ENCODE results near the gene ACE.

The ACE gene

DNA sequence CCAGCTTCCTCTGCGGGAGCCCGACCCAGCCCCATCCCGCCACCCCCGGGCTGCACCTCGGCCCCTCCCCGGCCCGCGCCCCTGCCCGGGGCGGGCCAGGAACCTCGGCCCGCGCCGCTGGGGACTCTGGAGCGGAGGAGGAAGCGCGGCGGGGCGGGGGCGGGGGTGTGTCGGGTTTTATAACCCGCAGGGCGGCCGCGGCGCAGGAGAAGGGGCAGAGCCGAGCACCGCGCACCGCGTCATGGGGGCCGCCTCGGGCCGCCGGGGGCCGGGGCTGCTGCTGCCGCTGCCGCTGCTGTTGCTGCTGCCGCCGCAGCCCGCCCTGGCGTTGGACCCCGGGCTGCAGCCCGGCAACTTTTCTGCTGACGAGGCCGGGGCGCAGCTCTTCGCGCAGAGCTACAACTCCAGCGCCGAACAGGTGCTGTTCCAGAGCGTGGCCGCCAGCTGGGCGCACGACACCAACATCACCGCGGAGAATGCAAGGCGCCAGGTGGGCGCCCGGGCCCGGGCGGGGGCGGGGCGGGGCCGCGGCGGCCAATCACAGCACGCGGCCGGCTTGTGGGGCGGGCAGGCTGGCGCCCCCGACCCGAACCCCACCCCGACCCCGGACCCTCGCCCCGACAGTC is at the start of gene ACE:
Gene ACE (plus strand): TSS at position 208 of the 626 bp plus-strand sequence. CDS start 34 bp downstream, at position 242.
- no peak for FAIRE-seq
- no peak for DNase-seq (ENCODE audit: extremely low spot score, insufficient read length, low read depth)

DNA sequence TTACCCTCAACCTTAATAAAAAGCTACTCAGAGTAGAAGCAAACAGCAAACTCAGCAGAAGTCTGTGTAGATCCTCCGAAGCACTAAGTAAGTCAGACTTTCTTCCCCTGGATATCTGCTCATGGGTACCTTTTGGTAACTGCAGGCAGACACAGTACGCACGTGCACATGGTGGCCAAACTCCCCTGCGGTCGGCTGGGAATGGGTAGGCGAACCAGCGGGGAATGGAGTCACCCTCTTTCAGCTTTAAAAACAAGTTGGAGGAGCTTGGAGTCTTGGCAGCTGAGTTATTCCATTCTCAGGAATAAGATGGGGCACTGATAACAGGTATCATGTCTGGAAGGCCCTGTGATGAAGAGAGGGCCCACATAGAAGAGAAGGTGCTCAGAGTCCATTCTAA is 47.1 kb upstream of the ACE start:
- no peak for DNase-seq (ENCODE audit: extremely low spot score, insufficient read length, low read depth)
- no peak for FAIRE-seq

DNA sequence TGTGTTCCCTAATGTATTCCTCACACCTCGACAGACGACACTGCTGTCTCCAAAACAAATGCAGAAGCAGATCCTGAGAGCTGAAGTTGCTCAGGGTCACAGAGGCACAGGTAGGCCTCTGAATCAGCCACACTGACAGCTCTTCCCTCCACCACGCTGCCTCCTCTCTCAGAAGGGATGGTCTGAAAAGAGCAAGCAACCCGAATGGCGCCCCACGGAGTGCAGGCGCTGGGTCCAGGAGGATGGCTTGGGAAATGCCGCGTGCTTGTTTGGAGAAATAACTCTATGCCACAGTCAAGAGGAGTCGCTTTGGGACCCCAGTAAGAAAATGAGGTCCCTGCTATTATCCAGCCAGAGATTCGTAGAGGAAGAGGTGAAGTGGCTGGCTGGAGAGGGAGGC is 46.6 kb upstream of the ACE start:
- no peak for FAIRE-seq
- no peak for DNase-seq (ENCODE audit: extremely low spot score, insufficient read length, low read depth)

DNA sequence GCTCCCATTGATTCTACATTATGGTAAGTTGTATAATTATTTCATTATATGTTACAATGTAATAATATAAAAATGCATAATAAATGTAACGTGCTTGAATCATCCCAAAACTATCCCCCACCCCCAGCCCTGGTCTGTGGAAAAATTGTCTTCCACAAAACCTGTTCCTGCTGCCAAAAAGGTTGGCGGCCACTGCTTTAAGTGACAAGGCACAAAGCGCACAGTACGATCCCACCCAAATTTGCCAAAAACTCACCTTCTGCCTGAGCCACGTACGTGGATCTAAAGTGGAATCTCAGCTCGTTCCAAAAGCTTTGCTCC is 45.3 kb upstream of the ACE start:
- DNase-seq (ENCODE audit: extremely low spot score, insufficient read length, low read depth) (no peak), FAIRE-seq (no peak)

DNA sequence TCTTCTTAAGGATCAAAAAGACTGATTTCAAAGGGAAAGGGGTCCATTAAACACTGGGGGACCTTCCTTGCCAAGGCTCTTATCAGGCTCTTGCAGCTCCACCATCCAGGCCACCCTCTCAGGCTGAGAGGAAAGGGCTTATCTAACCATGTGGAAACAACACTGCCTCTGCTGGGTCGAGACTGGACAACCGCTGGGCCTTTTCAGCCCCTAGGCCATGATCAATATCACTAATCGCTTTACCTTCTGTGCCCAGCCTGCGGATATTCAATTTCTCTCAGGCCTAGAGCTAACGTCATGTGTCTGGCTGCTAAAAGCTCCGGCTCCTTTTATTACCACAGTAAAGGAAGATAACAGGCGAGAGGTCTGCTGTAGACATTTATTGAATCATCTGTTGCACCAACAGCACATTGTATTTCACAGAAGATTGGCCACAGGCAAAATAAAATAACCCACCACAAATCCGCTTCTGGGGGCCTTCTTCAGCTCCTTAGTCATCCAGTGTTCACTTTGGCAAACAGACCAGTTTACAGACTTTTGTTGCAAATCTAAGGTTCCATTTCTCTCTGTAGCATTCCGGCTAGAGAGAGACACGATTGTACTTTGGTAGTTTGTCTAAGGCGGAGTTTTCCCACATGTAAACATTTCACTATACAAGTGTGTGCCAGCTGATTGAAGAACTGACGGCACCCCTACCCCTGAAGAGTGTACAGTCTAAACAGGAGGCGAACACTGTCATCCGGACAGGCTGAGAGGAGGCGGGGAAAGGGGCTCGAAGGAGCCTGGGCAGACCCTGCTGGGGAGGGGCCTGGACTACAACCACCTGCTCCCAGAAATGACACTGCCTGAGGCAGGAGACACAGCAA is 44.7 kb upstream of the ACE start:
- no peak for DNase-seq (ENCODE audit: extremely low spot score, insufficient read length, low read depth)
- no peak for FAIRE-seq

DNA sequence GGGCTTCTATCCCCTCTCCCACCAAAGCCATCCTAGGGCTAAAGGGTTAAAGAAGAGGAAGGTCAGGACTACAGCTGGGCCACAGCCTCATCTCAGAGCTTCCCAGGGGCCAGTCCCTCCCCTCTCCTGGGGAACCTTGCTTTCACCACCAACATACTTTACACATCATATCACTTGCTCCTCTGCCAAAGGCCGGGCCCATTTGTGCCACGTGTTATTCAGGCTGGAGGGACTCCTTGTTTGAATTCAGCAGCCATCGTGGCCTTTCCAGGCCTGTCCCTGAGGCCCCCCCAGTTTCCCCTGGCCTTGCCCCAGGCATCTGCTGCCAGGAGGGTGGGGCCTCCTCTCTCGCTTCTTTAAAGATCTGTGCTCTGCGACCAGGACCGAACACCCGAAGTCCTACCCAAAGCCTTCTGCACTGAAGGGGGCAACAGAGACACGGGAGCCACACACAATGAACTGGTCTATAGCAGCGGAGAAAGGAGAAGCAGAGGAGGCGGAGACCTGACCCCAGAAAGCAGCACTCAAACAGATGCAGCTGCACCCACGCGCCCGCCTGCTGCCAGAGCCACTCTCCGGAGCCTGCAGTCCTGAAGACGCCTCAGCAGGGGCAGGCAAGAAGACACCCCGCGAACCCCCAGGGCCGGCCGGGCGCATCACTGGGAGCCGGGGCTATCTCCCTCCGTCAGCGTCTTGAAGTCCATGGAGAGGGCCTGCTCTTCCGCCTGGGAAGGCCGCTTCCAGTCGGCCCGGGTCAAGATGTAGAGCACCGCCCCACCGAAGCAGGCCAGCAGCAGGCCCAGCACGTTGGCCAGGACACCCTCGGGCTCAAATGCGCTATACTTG is 42.9 kb upstream of the ACE start:
- no peak for DNase-seq (ENCODE audit: extremely low spot score, insufficient read length, low read depth)

DNA sequence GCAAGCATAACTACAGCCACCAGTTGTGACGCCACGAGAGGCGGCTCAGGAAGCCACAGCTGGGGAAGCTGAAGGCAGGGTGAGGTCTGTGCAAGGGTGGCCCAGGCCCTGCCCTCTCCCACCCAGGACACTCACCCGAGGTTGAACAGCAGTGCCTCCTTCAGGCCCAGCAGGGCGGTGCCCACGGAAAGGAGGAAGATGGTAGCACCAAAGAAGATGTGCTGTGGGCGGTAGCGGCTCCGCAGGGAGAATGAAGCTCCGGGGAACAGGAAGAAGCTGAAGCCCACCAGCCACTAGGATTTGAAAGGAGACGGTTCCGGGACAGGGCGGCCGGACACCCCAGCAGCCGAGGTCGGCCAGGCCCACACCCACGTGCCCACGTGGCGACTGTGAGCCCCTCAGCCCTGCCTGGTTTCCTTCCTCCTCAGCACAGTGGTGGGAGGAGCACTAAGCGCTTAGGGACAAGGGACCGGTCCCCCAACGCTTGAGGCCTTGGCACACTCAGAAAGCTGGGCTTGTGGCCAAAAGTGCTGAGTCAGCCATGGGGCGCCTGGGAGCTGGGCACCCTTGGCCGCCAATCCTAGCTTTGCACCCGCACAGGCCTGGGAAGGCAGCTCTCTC is 41.8 kb upstream of the ACE start:
- no peak for FAIRE-seq

More for the DNA sequence above, 42.9 kb upstream of the ACE start:
- no peak for FAIRE-seq

DNA sequence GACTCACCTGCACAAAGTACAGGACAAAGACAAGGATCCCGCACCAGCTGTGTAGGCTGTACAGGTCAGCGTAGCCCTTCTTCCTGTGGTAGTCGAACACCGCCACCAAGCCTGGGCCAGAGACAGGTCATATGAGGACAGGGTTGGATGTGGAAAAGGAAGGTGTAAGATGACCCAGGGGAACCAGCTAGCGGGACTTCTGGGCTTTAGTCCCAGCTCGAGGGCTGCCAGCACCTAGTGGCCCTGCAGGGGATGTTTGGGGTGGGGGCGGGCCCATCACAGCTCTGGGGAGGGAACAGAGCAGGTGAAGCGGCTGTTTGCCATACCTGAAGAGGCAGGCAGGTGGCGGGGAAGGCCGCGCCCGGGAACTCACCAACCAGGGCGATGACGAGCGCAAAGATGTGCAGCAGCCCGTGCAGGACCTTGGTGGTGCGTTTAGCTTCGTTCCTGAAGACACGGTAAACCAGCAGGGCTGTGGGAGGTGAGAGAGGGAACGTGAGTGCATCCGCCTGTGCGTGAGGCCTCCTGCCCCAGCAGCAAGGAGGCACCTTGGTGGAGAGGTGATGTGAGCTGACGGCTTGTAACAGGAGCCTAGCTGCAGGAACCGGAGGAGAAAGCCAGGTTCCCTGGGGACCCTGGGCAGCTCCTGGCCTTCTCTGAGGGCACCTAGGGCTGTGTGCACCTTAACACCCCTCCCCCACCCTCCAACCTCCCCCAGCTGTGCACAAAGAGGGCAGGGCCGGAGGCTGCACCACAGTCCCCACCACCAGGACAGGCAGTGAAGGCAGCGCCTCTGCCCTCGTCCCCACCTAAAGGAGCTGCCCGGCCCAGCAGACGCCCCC is 41.0 kb upstream of the ACE start:
- FAIRE-seq (no peak), DNase-seq (ENCODE audit: extremely low spot score, insufficient read length, low read depth) (no peak)

More for the DNA sequence above, 41.8 kb upstream of the ACE start:
- DNase-seq (ENCODE audit: extremely low spot score, insufficient read length, low read depth): no peak

DNA sequence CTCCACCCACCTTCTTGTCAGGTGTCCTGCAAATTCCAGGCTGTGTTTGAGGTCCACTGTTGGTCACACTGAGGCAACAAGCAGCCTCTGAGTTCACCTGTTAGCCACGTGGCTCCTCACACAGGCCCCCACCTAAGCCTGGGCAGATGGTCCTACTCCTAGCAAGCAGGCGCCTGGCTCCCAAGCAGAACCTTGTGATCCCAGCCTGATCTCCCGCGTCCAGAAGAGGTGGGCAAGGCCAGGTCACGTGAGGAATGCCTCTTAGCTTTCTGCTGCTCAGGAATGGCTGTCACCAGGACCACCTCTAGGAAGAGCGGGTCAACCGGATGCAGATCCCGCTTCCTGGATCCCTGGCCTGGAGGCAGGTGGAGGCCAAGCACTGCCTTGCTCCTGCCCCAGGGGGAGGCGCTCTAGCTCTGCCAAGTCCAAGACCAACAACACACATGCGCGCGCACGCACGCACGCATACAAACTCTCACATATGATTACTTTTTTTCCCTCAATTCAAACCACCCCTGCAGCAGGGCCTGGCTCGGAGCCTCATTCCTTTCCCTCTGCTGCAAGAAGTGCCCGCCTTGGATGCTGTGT is 40.2 kb upstream of the ACE start:
- no peak for DNase-seq (ENCODE audit: extremely low spot score, insufficient read length, low read depth)
- FAIRE-seq: no peak

DNA sequence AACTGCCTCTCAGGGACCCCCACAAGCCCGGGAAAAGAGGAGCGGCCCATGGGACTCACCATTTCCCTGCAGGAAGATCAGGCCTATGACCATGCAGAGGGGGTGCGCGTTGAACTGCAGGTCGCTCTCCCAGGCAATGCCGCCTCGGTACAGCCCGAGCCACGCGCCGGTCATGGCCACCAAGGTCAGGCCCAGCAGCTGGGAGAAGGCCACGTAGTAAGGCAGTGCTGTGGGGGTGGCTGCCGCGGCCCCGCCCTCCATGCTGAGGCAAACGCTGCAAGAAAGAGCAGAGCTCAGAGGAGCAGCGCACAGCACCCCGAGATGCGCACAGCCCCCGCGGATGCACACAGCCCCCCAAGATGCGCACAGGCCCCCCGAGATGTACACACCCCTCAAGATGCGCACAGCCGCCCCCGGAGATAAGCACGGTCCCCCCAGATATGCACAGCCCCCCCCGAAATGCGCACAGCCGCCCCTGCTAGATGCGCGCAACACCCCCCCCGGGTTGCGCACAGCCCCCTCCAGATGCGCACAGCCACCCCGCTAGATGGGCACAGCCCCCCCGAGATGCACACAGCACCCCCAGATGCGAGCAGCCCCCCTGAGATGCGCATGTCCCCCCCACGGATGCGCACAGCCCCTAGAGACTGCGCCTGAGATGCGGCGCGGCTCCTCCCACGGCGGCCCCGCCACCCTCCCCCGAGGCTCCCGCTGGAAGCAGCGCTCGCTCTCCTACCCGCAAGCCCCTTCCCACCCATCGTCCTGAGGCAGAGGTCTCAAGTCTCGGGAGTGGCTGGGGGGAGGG is 39.4 kb upstream of the ACE start:
- no peak for FAIRE-seq

DNA sequence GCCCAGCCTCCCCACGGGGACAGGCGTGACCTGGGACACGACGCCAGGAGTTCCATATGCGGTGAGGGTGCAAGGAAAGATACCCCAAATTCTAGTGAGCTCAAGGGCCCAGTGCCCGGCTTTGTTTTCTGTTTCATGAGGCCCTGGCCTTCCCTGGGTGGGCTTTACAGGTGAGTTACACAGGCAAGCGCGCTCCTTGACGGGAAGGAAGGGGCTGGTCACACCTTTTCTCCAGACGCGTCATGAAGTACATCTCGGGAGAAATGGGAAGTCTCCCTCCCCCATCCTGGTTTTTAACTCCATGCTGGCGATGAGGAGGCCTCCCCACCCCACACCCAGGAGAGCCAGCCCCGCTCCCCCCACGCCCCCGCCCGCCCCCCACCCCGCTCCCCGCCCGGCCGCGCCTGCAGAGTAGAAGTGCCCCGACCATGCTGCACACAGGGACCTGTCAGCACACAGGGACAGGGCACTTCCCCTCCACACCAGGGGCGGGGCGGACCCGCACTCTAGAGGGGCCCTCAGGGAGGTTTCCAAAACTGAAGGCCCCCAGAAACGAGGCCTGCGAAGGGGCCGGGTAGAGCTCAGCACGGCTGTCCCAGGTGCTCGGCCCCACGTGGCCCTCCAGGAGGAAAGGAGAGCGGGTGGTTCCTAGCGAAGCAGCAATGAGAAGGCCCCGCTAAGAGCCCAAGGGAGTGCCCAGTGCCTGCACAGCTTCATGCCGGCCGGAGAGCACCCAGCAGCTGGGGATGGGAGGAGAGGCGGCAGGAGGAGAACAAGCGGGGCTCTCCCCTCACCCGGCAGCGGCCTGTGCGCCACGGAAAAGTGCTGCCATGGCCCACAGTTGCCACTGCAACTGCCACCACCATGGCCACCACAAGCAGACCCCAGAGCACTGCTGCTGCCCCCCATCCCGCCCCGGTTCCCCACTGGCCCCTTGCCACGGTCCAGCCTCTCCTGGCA is 38.5 kb upstream of the ACE start:
- no peak for FAIRE-seq
- no peak for DNase-seq (ENCODE audit: extremely low spot score, insufficient read length, low read depth)

More for the DNA sequence above, 39.4 kb upstream of the ACE start:
- no peak for DNase-seq (ENCODE audit: extremely low spot score, insufficient read length, low read depth)

DNA sequence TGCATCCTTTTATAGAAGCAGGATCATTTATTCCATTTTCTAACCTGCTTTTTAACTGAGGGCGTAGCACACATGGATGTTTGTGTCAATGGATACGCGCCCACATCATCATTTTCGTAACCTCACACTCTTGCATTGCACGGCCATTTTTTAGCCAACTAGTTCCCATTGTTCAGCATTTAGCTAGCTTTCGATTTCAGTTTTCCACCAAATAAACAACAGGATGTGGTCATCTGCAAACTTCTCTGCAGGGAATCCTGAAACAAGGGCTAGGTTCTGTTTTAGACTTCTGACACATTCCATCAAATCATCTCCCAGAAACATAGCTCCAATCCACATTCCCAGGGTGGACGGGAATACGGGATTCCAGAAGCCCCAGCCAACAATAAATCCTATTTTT is 37.2 kb upstream of the ACE start:
- no peak for DNase-seq (ENCODE audit: extremely low spot score, insufficient read length, low read depth)
- FAIRE-seq: no peak

DNA sequence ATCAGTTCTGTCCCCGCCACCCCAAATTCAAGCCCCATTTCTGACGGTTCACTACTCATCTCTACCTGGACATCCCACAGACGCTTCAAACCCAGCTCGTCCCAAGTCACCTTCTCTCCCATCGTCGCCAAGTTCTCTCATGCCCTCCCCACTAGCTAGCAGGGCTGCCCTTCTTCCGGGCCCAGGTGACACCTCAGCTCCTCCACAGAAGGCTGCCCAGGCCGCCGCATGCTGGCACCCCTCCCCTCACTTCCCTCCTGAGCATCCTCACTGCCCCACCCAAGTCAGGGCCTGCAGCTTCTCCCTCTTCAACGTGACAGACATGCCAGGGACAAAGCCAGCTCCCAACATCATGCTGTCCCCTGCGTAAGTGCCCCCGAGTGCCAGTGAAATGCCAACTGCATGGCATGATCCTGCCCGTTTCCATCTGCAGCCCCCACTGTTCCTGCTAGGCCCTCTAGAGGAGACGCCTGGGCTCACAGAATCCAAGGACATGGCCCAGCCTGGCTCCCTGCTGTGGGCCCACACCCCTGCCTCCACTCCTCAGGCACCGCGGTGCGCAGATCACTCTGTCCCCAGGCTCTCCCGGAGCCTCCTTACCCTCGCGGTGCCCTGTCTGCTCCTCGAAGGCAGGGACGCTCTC is 36.6 kb upstream of the ACE start:
- FAIRE-seq (no peak), DNase-seq (ENCODE audit: extremely low spot score, insufficient read length, low read depth) (no peak)

DNA sequence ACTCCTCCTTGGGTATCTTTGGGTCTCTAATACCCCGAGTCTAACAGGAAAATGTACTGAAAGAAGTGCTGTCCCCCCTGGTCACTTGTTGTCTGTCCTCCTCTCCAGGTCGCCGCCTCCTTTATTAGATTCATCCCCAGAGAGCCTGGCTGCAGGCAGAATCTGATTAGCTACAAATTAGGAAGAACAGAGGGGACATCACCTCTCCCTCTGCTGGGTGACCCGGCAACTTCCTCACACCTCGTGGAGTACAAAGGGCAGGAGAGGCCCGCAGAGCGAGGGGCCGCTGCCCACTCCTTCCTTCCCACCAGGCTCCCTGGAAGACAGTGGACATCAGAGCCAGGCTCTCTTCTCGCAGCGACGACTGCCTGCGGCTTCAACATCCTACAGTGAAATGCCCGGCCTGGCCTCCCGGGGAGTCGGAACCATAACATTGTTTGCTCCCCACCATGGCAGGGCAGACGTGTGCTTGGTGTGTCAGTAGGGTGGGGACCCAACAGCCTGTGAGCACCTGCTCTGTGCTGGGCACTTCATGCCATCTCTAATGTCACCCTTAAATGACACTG is 36.0 kb upstream of the ACE start:
- no peak for FAIRE-seq
- DNase-seq (ENCODE audit: extremely low spot score, insufficient read length, low read depth): no peak

DNA sequence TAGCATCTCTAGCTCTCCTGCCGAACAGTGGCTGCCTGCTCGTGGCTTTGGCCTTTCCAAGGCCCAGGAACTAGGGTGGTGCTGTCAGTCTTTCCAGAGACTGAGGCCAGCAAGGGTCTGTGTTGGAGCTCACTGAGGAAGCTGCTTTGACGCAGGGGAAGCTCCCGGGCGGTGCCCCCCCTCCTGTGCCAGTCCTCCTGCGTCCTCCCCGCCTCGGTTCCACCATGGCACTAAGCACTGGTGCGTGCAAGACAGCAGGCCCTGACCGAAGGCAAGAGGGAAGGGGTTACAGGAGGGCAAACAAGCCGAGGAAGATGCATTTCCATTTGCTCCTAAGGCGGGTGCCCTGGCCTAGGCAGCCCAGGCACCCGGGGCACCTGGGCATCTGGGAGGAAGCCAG is 35.2 kb upstream of the ACE start:
- no peak for FAIRE-seq
- DNase-seq (ENCODE audit: extremely low spot score, insufficient read length, low read depth): no peak

DNA sequence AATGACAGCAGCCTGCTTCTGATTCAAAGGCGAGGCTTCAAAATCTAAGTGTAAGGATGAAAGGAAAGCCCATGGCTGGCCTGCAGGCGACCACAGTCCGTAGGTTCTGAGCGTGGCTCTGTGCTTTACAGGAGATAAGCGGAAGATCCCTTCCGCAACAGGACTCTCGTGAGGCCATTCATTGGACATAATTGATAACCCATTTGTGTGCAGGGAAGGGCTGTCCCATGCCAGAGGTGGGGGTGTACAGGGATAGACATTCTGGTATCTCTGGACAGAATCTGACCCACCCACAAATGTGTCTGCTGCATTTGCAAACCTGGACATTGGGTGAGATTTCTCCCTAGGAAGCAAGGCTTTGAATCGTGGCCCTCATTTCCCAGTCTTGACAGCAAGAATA is 34.8 kb upstream of the ACE start:
- DNase-seq (ENCODE audit: extremely low spot score, insufficient read length, low read depth) (no peak), FAIRE-seq (no peak)
